ENCODE results near the gene SHROOM4. TPM values are rescaled to one million over a fixed set of nuclear protein-coding genes. Genes with fewer than 3 reads are reported as not detected.

The SHROOM4 gene
- total and polyA plus RNA-seq, 2 of the 13 experiments (the other 11 are each of a cell fraction or from before 2014, with no cell fraction given), result 0.08 to 0.18 TPM

DNA sequence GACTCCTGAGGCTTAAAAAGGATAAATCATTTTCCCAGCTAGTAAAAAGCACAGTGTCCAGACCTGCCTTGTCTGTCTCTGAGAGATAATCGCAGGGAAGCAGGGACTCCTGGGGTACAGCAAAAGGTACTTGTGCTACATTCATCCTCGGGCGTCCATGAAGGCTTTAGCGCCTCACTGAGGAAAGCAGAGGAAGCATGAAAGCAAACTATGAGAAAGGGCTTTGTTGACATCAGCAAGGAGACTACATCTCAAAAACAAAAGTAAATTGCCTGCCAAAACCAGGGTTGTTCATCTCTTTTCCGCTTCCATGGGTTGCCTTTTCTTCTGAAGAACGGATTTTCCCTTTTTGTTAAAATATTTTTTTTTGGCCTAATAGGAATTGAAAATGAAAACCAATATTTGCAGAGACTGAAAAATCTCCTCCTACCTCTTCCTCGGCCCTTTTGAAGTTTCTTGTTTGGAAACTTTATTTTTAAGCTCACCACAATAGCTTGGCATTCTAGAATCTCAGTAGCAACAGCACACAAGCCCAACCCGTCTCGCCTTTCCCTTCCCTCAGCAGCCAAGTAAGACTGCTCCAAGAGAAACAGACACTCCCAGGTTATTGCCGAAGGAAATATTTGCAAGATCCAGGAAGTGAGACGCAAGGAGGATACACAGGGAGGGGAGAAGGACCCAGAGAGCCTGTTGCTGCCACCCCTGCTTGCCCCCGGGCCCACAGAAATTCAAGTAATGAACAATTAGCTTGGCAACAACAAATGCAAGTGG is 195.0 kb downstream of the SHROOM4 start (continued):
- TF ChIP-seq, protein P1, sequence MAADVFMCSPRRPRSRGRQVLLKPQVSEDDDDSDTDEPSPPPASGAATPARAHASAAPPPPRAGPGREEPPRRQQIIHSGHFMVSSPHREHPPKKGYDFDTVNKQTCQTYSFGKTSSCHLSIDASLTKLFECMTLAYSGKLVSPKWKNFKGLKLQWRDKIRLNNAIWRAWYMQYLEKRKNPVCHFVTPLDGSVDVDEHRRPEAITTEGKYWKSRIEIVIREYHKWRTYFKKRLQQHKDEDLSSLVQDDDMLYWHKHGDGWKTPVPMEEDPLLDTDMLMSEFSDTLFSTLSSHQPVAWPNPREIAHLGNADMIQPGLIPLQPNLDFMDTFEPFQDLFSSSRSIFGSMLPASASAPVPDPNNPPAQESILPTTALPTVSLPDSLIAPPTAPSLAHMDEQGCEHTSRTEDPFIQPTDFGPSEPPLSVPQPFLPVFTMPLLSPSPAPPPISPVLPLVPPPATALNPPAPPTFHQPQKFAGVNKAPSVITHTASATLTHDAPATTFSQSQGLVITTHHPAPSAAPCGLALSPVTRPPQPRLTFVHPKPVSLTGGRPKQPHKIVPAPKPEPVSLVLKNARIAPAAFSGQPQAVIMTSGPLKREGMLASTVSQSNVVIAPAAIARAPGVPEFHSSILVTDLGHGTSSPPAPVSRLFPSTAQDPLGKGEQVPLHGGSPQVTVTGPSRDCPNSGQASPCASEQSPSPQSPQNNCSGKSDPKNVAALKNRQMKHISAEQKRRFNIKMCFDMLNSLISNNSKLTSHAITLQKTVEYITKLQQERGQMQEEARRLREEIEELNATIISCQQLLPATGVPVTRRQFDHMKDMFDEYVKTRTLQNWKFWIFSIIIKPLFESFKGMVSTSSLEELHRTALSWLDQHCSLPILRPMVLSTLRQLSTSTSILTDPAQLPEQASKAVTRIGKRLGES (CRISPR knock-in tag; IDR thresholded peaks at IDR 0.05; ENCODE audit: borderline replicate concordance), result no peak

DNA sequence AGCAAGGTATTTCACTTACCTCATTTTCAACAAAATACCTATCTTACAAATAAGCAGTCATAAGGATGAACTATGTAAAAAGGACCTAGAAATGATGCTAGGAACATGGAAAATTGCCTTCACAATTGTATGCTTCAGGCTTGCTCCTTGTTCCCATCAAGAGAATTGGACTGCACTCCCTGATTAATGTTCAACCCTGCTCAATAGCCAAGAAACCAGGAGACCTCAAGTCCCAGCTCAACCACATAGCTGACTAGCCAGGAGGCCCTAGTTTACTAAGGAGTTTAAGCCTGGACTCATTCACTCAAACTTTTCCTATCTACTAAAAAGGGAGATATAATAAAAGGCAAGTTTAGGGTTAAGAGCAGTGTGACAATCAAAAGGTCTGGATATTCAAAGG is 196.8 kb downstream of the SHROOM4 start:
- Histone ChIP-seq H3K27ac (ENCODE audit: extremely low read length, insufficient read depth, low read length) (no peak overlapping the region), H3K36me3 (replicated peaks in 1 of 2; ENCODE audit: control insufficient read depth in 1 of 2, insufficient read depth in 2 of 2, low read length in 2 of 2) (no peaks in the 10 kb centered on the region), H3K9me3 (ENCODE audit: low read length) (no peaks in the 10 kb centered on the region), H3K27me3 (ENCODE audit: control insufficient read depth in 1 of 2, insufficient read depth in 2 of 2, low read length in 2 of 2) (no peaks in the 10 kb centered on the region), H3K4me3 (replicated peaks in 1 of 3; ENCODE audit: insufficient read depth in 1 of 3, low read depth in 2 of 3, low read length in 3 of 3) (no peak overlapping the region), H4K20me1 (ENCODE audit: insufficient read depth, low read length) (no peaks in the 10 kb centered on the region), H3K9ac (ENCODE audit: insufficient read depth, low read depth, low read length) (no peak overlapping the region), H3K79me2 (ENCODE audit: insufficient read depth, low read length) (no peaks in the 10 kb centered on the region), H3K4me2 (ENCODE audit: low read depth, low read length) (no peak overlapping the region), H3K4me1 (ENCODE audit: insufficient read depth, low read length) (no peaks in the 10 kb centered on the region), H2AFZ (ENCODE audit: low read length) (no peak overlapping the region)
- intact Hi-C loops (cut with micrococcal nuclease; ENCODE audit: unreplicated experiment), result no loop called here
- FAIRE-seq (no peak), DNase-seq (ENCODE audit: low spot score) (no peak), ATAC-seq (no peak)
- ChIA-PET POLR2A (no interaction called here), CTCF (ENCODE audit: low intra/inter-chr PET ratio, low total read pairs) (no interaction called here)
- in situ Hi-C loops (cut with HindIII; ENCODE audit: extremely low pct_ligation_motif_present, low pct_unique_long_range_greater_than_20kb), result no loop called here
- no TSS peak for BruUV-seq (replicated peaks)
- no peak for TF ChIP-seq PAWR (CRISPR knock-in tag; IDR thresholded peaks at IDR 0.05; ENCODE audit: borderline replicate concordance)
- TF ChIP-seq, protein P2, sequence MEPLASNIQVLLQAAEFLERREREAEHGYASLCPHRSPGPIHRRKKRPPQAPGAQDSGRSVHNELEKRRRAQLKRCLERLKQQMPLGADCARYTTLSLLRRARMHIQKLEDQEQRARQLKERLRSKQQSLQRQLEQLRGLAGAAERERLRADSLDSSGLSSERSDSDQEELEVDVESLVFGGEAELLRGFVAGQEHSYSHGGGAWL (CRISPR knock-in tag; IDR thresholded peaks at IDR 0.05), result no peak
- TF ChIP-seq, protein P3, sequence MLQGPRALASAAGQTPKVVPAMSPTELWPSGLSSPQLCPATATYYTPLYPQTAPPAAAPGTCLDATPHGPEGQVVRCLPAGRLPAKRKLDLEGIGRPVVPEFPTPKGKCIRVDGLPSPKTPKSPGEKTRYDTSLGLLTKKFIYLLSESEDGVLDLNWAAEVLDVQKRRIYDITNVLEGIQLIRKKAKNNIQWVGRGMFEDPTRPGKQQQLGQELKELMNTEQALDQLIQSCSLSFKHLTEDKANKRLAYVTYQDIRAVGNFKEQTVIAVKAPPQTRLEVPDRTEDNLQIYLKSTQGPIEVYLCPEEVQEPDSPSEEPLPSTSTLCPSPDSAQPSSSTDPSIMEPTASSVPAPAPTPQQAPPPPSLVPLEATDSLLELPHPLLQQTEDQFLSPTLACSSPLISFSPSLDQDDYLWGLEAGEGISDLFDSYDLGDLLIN (CRISPR knock-in tag; IDR thresholded peaks at IDR 0.05; ENCODE audit: borderline replicate concordance), result no peak
- TF ChIP-seq, protein P4, sequence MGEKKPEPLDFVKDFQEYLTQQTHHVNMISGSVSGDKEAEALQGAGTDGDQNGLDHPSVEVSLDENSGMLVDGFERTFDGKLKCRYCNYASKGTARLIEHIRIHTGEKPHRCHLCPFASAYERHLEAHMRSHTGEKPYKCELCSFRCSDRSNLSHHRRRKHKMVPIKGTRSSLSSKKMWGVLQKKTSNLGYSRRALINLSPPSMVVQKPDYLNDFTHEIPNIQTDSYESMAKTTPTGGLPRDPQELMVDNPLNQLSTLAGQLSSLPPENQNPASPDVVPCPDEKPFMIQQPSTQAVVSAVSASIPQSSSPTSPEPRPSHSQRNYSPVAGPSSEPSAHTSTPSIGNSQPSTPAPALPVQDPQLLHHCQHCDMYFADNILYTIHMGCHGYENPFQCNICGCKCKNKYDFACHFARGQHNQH (CRISPR knock-in tag; IDR thresholded peaks at IDR 0.05), result no peak
- TF ChIP-seq YEATS2 (CRISPR knock-in tag; IDR thresholded peaks at IDR 0.05; ENCODE audit: borderline replicate concordance), result no peak
- no peak for TF ChIP-seq ZNF383 (CRISPR knock-in tag; IDR thresholded peaks at IDR 0.05; ENCODE audit: borderline replicate concordance)
- no peak for TF ChIP-seq ZNF292 (CRISPR knock-in tag; IDR thresholded peaks at IDR 0.05; ENCODE audit: borderline replicate concordance, low read depth)
- TF ChIP-seq BRCA1 (CRISPR knock-in tag; IDR thresholded peaks at IDR 0.05), result no peak
- TF ChIP-seq, protein P5, sequence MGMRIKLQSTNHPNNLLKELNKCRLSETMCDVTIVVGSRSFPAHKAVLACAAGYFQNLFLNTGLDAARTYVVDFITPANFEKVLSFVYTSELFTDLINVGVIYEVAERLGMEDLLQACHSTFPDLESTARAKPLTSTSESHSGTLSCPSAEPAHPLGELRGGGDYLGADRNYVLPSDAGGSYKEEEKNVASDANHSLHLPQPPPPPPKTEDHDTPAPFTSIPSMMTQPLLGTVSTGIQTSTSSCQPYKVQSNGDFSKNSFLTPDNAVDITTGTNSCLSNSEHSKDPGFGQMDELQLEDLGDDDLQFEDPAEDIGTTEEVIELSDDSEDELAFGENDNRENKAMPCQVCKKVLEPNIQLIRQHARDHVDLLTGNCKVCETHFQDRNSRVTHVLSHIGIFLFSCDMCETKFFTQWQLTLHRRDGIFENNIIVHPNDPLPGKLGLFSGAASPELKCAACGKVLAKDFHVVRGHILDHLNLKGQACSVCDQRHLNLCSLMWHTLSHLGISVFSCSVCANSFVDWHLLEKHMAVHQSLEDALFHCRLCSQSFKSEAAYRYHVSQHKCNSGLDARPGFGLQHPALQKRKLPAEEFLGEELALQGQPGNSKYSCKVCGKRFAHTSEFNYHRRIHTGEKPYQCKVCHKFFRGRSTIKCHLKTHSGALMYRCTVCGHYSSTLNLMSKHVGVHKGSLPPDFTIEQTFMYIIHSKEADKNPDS (CRISPR knock-in tag; IDR thresholded peaks at IDR 0.05), result no peak
- TF ChIP-seq ZSCAN31 (CRISPR knock-in tag; IDR thresholded peaks at IDR 0.05; ENCODE audit: low read depth), result no peak
- TF ChIP-seq SP140L (CRISPR knock-in tag; IDR thresholded peaks at IDR 0.05; ENCODE audit: borderline replicate concordance), result no peak
- TF ChIP-seq ZSCAN25 (CRISPR knock-in tag; IDR thresholded peaks at IDR 0.05), result no peak
- no peak for TF ChIP-seq ZNF713 (CRISPR knock-in tag; IDR thresholded peaks at IDR 0.05)
- no peak for TF ChIP-seq SRSF1 (optimal IDR thresholded peaks at IDR 0.05; ENCODE audit: low read depth, low read length)

Data from HepG2 (cell line).